K562 (cell line): ENCODE data around the gene ANKRD27. TPM values are rescaled to one million over a fixed set of nuclear protein-coding genes. Genes with fewer than 3 reads are reported as not detected.

Experiments
- ATAC-seq: fragments of 200-7000 bp; cut with Tn5 transposase; 3 replicates; pipeline ENCODE4 v1.9.1; 2020; ENCODE audit warnings: moderate library complexity
- BruUV-seq: library from RNA; stranded (reverse); fragments of 400-500 nt; replicated peaks from 2 replicates; lab custom pipeline; 2021; lab: Mats Ljungman, UMichigan
- CTCF ChIA-PET: fragments of 300-600 bp; formaldehyde crosslinking; extraction: SDS; loops from one replicate; lab custom pipeline; 2021; ENCODE audit warnings: low intra/inter-chr PET ratio; lab: Yijun Ruan, JAX
- POLR2A ChIA-PET: fragments of 300-600, 350-650 bp; sonication (Branson Sonifier 250); formaldehyde crosslinking; extraction: SDS; loops from one replicate; lab custom pipeline; 2021; ENCODE audit warnings: antibody characterized with exemption, inconsistent platforms; lab: Yijun Ruan, JAX
- DNase-seq, 4 experiments: peaks; one replicate each; pipeline versions ENCODE4 v3.0.0 to v3.0.0-alpha.2; 2011 to 2018; ENCODE audit warnings: low spot score in 3 of 4, mixed read lengths in 3 of 4; ENCODE audit errors: extremely low read depth in 1 of 4
- FAIRE-seq: peaks from 2 replicates; lab custom pipeline; 2011; peaks lifted over from hg19 to GRCh38; lab: Jason Lieb, UNC
- H2AFZ ChIP-seq: 2 replicates; pipeline ENCODE4 v1.6.0; 2011; ENCODE audit warnings: low read depth, low read length, control low read depth, inconsistent platforms
- H3K27ac ChIP-seq: fragments of 200-600 bp; 3 replicates; pipeline ENCODE4 v1.8.0; 2011; ENCODE audit warnings: low read depth, mild to moderate bottlenecking, control low read depth, inconsistent platforms, low read length, moderate library complexity, mixed read lengths; ENCODE audit errors: extremely low read depth
- H3K27me3 ChIP-seq, 2 experiments: fragments of 300-600 bp in 1 of 2; 2 replicates in 1 of 2; 3 replicates in 1 of 2; pipeline versions ENCODE4 v1.6.0 to v1.8.0; 2011; ENCODE audit warnings: inconsistent platforms in 2 of 2, low read length in 2 of 2, mild to moderate bottlenecking in 1 of 2, mixed read lengths in 1 of 2, moderate library complexity in 1 of 2; ENCODE audit not compliant: control insufficient read depth in 2 of 2, insufficient read depth in 2 of 2
- H3K36me3 ChIP-seq: fragments of 300-600 bp; 3 replicates; pipeline ENCODE4 v1.8.0; 2011; ENCODE audit warnings: mild to moderate bottlenecking, low read length, inconsistent platforms; ENCODE audit not compliant: control insufficient read depth, insufficient read depth
- H3K4me1 ChIP-seq, 2 experiments: fragments of 200-600 bp in 1 of 2; replicated peaks in 1 of 2; 2 replicates in 1 of 2; 3 replicates in 1 of 2; pipeline versions ENCODE4 v1.5.1 to v1.8.0; 2011; ENCODE audit warnings: inconsistent platforms in 2 of 2, low read length in 2 of 2, mild to moderate bottlenecking in 1 of 2, mixed read lengths in 1 of 2, moderate library complexity in 1 of 2; ENCODE audit not compliant: control insufficient read depth in 2 of 2, insufficient read depth in 2 of 2
- H3K4me2 ChIP-seq: 2 replicates; pipeline ENCODE4 v1.6.1; 2011; ENCODE audit warnings: low read length, control low read depth, inconsistent platforms, mixed read lengths; ENCODE audit not compliant: insufficient read depth
- H3K4me3 ChIP-seq: fragments of 200-600 bp; sonication (generic), shearing (Covaris generic); 2 replicates; pipeline ENCODE4 v1.5.1; 2016; ENCODE audit warnings: control low read depth, inconsistent platforms
- H3K79me2 ChIP-seq: fragments of 200-600 bp; 3 replicates; pipeline ENCODE4 v1.8.0; 2011; ENCODE audit warnings: low read length, inconsistent platforms; ENCODE audit not compliant: control insufficient read depth, insufficient read depth
- H3K9ac ChIP-seq, 2 experiments: 2 replicates each; pipeline versions ENCODE4 v1.6.0 to v1.6.1; 2011; ENCODE audit warnings: low read depth in 2 of 2, low read length in 2 of 2, control low read depth in 1 of 2, inconsistent platforms in 1 of 2, mild to moderate bottlenecking in 1 of 2, mixed read lengths in 1 of 2; ENCODE audit not compliant: insufficient read depth in 1 of 2
- H3K9me1 ChIP-seq: one replicate; pipeline ENCODE4 v1.6.0; 2011; ENCODE audit warnings: inconsistent platforms, mild to moderate bottlenecking, low read length, moderate library complexity; ENCODE audit not compliant: control insufficient read depth, insufficient read depth
- H3K9me3 ChIP-seq: replicated peaks from 2 replicates; pipeline ENCODE4 v1.5.1; 2011; ENCODE audit warnings: low read depth, low read length, inconsistent platforms; ENCODE audit not compliant: control insufficient read depth, insufficient read depth
- H4K20me1 ChIP-seq: replicated peaks from 2 replicates; pipeline ENCODE4 v1.6.1; 2011; ENCODE audit warnings: low read length, inconsistent platforms, mixed read lengths; ENCODE audit not compliant: control insufficient read depth, insufficient read depth
- CCAR2 ChIP-seq: fragments of 200-400 bp; formaldehyde crosslinking; IDR thresholded peaks from 2 replicates; pipeline ENCODE4 v1.6.1; 2017; ENCODE audit warnings: mild to moderate bottlenecking, low read depth, low read length
- DACH1 ChIP-seq: fragments of 450-650 bp; IDR thresholded peaks from 2 replicates; pipeline ENCODE4 v1.6.1; 2018; ENCODE audit not compliant: partially characterized antibody
- FOSL1 ChIP-seq: fragments of 200-800 bp; sonication (Bioruptor generic); conservative IDR thresholded peaks from 2 replicates; pipeline ENCODE4 v1.6.1; 2016; ENCODE audit warnings: missing genetic modification characterization, missing compliant biosample characterization
- HDAC1 ChIP-seq, 2 experiments: fragments of 450-650 bp; IDR thresholded peaks; 2 replicates each; pipeline ENCODE4 v1.6.1; 2016 to 2017; ENCODE audit warnings: inconsistent platforms in 1 of 2, mild to moderate bottlenecking in 1 of 2, moderate library complexity in 1 of 2
- KLF1 ChIP-seq: fragments of 450-650 bp; IDR thresholded peaks from 2 replicates; pipeline ENCODE4 v1.6.1; 2016; ENCODE audit warnings: missing genetic modification characterization, missing compliant biosample characterization
- RBM22 ChIP-seq: fragments of 200-400 bp; formaldehyde crosslinking; IDR thresholded peaks from 2 replicates; pipeline ENCODE4 v1.6.1; 2018; ENCODE audit warnings: low read length, low read depth; ENCODE audit not compliant: poor library complexity, severe bottlenecking
- SMAD2 ChIP-seq: fragments of 150-350 bp; IDR thresholded peaks from 2 replicates; pipeline ENCODE4 v1.6.1; 2014; ENCODE audit warnings: low read depth, mild to moderate bottlenecking, low read length
- SMARCA5 ChIP-seq: fragments of 450-650 bp; IDR thresholded peaks from 2 replicates; pipeline ENCODE4 v1.6.1; 2016
- SREBF2 ChIP-seq: sonication (generic); formaldehyde crosslinking; IDR thresholded peaks from 2 replicates; pipeline ENCODE4 v1.4.0; 2020; ENCODE audit warnings: mild to moderate bottlenecking, missing genetic modification reagents
- TGIF2 ChIP-seq: sonication (generic); formaldehyde crosslinking; IDR thresholded peaks from 2 replicates; pipeline ENCODE4 v1.8.1; 2022; ENCODE audit warnings: mild to moderate bottlenecking, missing genetic modification reagents, moderate library complexity
- ZNF232 ChIP-seq: sonication (generic); formaldehyde crosslinking; IDR thresholded peaks from 2 replicates; pipeline ENCODE4 v1.8.0; 2022; ENCODE audit warnings: mild to moderate bottlenecking, missing genetic modification reagents
- ZNF431 ChIP-seq: sonication (generic); formaldehyde crosslinking; IDR thresholded peaks from 2 replicates; pipeline ENCODE4 v1.8.0; 2022; ENCODE audit warnings: mild to moderate bottlenecking, missing genetic modification reagents
- WGBS: fragments of 100-300 bp; shearing (Covaris generic); methylation state at CpG from one replicate; pipeline ENCODE4 v1.1.6; 2016; ENCODE audit warnings: low coverage, mixed read lengths; ENCODE audit not compliant: insufficient coverage; ENCODE audit errors: missing lambda C conversion rate; 5-methylcytosine and 5-hydroxymethylcytosine counted together
- in situ Hi-C: fragments of 300-500 bp; cut with MboI; formaldehyde crosslinking; loops from 4 replicates; pipeline ENCODE4 v1.15.0; 2018; ENCODE audit warnings: inconsistent platforms, mixed read lengths
- intact Hi-C: fragments of 100-400 bp; cut with micrococcal nuclease; formaldehyde crosslinking; loops from 2 replicates; pipeline ENCODE4 v1.14.2; 2022
- polyA plus RNA-seq, 8 experiments: library from polyadenylated mRNA; depleted of rRNA in 4 of 8; stranded (reverse) in 5 of 8; unstranded in 3 of 8; fragments of >200 nt; fragmentation: Nextera tagmentation in 2 of 8; fragmentation: Illumina TruSeq in 1 of 8; extraction: Ambion mirVana in 2 of 8; extraction: Trizol in 1 of 8; gene quantifications; 2 replicates each; pipeline versions ENCODE4 v1.2.1 to v1.2.3, GENCODE V29; 2011 to 2014; ENCODE audit warnings: inconsistent platforms in 1 of 8, missing spikeins in 1 of 8
- total RNA-seq, 7 experiments: library from RNA; depleted of rRNA in 6 of 7; stranded (reverse); fragments of >200 nt in 6 of 7; fragmentation: Illumina TruSeq in 2 of 7; extraction: Trizol in 2 of 7; gene quantifications; 2 replicates each; pipeline versions ENCODE4 v1.2.1 to v1.2.3, GENCODE V29; 2011 to 2021; ENCODE audit warnings: low replicate concordance in 1 of 7
- TF ChIP-seq, protein P1 (sequence below): fragments of 450-650 bp; IDR thresholded peaks from 2 replicates; pipeline ENCODE4 v1.6.1; 2017; ENCODE audit warnings: mild to moderate bottlenecking, moderate library complexity
- TF ChIP-seq, protein P2 (sequence below), 2 experiments: fragments of 450-650 bp; IDR thresholded peaks; 2 replicates each; pipeline ENCODE4 v1.6.1; 2018; ENCODE audit warnings: mild to moderate bottlenecking in 2 of 2, low read depth in 1 of 2; ENCODE audit not compliant: partially characterized antibody in 2 of 2
- TF ChIP-seq, protein P3 (sequence below): sonication (generic); formaldehyde crosslinking; IDR thresholded peaks from 2 replicates; pipeline ENCODE4 v1.8.0; 2022; ENCODE audit warnings: mild to moderate bottlenecking, missing genetic modification reagents
- TF ChIP-seq, protein P4 (sequence below), 2 experiments: fragments of 450-650 bp; conservative IDR thresholded peaks; 2 replicates each; pipeline ENCODE4 v1.6.1; 2017; ENCODE audit warnings: mild to moderate bottlenecking in 2 of 2, moderate library complexity in 2 of 2

Gene ANKRD27
- total and polyA plus RNA-seq, 9 of the 15 experiments (the other 6 are each of a cell fraction or from before 2014, with no cell fraction given), result 5.3 to 71.3 (median 54.2) TPM

GRCh38 chr19:32692727-32693061, 17.7 kb upstream of the ANKRD27 start:
- H2AFZ ChIP-seq, result peak overlapping the region; percentile 88
- ChIA-PET POLR2A (interaction anchor here (1.0 to 1.9 kb wide), 3 partner anchors 15 to 29 kb away, joined by 3 to 4 read pairs (median 4); no protein-coding TSS in a partner anchor), CTCF (no interaction called here)
- H3K27ac ChIP-seq, result peak overlapping the region; percentile 86
- WGBS, result 2% methylated on average over 7 of the region's 7 CpGs
- no peaks in the 10 kb centered on the region for H3K27me3 ChIP-seq
- H3K9ac ChIP-seq, result peak overlapping the region; percentile 89 to 100
- no peaks in the 10 kb centered on the region for H4K20me1 ChIP-seq
- H3K4me1 ChIP-seq, result peaks cover 16 to 29% of the 10 kb centered on the region in 2 experiments; a peak in 4 of 5 replicates
- DNase-seq (peak in 1 of 4 experiments; percentile 49), FAIRE-seq (no peak), ATAC-seq (peak; percentile 26)
- BruUV-seq, result no TSS peak
- intact Hi-C loops, result loop anchor here (10.0 kb wide), 1 partner anchor 282 kb away; the partner anchor contains the start of genes CEP89 and FAAP24
- H3K9me1 ChIP-seq, result no peaks in the 10 kb centered on the region
- H3K4me3 ChIP-seq, result peak overlapping the region; percentile 73
- in situ Hi-C loops, result no loop called here
- H3K4me2 ChIP-seq, result peak overlapping the region; percentile 96
- H3K36me3 ChIP-seq, result peaks cover 39% of the 10 kb centered on the region
- H3K79me2 ChIP-seq, result peaks cover 85% of the 10 kb centered on the region
- peaks cover 23% of the 10 kb centered on the region for H3K9me3 ChIP-seq
- TF ChIP-seq TGIF2 (CRISPR knock-in tag) (0 out of 2 replicates have a peak, but pooled peaks have one; percentile 1), FOSL1 (tag) (no peak), DACH1 (no peak), CCAR2 (no peak), ZNF232 (CRISPR knock-in tag) (no peak), HDAC1 (IDR thresholded peaks at IDR 0.05) (no peak), KLF1 (tag) (no peak), SREBF2 (no peak), ZNF431 (CRISPR knock-in tag) (no peak; the same call in 1 of the 2 replicates), RBM22 (no peak), SMAD2 (no peak), SMARCA5 (no peak)
- TF ChIP-seq, protein P1, sequence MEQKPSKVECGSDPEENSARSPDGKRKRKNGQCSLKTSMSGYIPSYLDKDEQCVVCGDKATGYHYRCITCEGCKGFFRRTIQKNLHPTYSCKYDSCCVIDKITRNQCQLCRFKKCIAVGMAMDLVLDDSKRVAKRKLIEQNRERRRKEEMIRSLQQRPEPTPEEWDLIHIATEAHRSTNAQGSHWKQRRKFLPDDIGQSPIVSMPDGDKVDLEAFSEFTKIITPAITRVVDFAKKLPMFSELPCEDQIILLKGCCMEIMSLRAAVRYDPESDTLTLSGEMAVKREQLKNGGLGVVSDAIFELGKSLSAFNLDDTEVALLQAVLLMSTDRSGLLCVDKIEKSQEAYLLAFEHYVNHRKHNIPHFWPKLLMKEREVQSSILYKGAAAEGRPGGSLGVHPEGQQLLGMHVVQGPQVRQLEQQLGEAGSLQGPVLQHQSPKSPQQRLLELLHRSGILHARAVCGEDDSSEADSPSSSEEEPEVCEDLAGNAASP, result no peak
- TF ChIP-seq, protein P2, sequence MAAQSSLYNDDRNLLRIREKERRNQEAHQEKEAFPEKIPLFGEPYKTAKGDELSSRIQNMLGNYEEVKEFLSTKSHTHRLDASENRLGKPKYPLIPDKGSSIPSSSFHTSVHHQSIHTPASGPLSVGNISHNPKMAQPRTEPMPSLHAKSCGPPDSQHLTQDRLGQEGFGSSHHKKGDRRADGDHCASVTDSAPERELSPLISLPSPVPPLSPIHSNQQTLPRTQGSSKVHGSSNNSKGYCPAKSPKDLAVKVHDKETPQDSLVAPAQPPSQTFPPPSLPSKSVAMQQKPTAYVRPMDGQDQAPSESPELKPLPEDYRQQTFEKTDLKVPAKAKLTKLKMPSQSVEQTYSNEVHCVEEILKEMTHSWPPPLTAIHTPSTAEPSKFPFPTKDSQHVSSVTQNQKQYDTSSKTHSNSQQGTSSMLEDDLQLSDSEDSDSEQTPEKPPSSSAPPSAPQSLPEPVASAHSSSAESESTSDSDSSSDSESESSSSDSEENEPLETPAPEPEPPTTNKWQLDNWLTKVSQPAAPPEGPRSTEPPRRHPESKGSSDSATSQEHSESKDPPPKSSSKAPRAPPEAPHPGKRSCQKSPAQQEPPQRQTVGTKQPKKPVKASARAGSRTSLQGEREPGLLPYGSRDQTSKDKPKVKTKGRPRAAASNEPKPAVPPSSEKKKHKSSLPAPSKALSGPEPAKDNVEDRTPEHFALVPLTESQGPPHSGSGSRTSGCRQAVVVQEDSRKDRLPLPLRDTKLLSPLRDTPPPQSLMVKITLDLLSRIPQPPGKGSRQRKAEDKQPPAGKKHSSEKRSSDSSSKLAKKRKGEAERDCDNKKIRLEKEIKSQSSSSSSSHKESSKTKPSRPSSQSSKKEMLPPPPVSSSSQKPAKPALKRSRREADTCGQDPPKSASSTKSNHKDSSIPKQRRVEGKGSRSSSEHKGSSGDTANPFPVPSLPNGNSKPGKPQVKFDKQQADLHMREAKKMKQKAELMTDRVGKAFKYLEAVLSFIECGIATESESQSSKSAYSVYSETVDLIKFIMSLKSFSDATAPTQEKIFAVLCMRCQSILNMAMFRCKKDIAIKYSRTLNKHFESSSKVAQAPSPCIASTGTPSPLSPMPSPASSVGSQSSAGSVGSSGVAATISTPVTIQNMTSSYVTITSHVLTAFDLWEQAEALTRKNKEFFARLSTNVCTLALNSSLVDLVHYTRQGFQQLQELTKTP (IDR thresholded peaks at IDR 0.05; ENCODE audit: low read depth in 1 of 2, partially characterized antibody in 2 of 2), result no peak
- TF ChIP-seq, protein P3, sequence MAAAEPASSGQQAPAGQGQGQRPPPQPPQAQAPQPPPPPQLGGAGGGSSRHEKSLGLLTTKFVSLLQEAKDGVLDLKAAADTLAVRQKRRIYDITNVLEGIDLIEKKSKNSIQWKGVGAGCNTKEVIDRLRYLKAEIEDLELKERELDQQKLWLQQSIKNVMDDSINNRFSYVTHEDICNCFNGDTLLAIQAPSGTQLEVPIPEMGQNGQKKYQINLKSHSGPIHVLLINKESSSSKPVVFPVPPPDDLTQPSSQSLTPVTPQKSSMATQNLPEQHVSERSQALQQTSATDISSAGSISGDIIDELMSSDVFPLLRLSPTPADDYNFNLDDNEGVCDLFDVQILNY (CRISPR knock-in tag), result no peak
- TF ChIP-seq, protein P4, sequence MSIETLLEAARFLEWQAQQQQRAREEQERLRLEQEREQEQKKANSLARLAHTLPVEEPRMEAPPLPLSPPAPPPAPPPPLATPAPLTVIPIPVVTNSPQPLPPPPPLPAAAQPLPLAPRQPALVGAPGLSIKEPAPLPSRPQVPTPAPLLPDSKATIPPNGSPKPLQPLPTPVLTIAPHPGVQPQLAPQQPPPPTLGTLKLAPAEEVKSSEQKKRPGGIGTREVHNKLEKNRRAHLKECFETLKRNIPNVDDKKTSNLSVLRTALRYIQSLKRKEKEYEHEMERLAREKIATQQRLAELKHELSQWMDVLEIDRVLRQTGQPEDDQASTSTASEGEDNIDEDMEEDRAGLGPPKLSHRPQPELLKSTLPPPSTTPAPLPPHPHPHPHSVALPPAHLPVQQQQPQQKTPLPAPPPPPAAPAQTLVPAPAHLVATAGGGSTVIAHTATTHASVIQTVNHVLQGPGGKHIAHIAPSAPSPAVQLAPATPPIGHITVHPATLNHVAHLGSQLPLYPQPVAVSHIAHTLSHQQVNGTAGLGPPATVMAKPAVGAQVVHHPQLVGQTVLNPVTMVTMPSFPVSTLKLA (conservative IDR thresholded peaks at IDR 0.05), result peak; percentile 22 to 35; a peak in 1 of 4 replicates
